HG02973 (cell line): ENCODE results near the gene ICAM5.
"Not testable (repeated sequence)": the region's sequence is repeated elsewhere in the genome, so short reads cannot be mapped to it uniquely, and the experiment has no call there.

ENCODE experiments used
- ATAC-seq: cut with Tn5 transposase; IDR thresholded peaks from one replicate; pipeline ENCODE4 v1.9.1; 2021; ENCODE audit warnings: moderate library complexity; ENCODE audit not compliant: unreplicated experiment

The ICAM5 gene

DNA sequence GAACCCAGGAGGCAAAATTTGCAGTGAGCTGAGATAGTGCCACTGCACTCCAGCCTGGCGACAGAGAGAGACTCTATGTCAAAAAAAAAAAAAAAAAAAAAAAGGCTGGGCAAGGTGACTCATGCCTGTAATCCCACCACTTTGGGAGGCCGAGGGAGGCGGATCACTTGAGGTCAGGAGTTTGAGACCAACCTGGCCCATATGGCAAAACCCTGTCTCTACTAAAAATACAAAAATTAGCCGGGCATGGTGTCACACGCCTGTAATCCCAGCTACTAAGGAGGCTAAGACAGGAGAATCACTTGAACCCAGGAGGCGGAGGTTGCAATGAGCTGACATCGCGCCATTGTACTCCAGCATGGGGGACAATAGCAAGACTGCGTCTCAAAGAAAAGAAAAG is 47.0 kb downstream of the ICAM5 start:
- not testable (repeated sequence) for ATAC-seq

DNA sequence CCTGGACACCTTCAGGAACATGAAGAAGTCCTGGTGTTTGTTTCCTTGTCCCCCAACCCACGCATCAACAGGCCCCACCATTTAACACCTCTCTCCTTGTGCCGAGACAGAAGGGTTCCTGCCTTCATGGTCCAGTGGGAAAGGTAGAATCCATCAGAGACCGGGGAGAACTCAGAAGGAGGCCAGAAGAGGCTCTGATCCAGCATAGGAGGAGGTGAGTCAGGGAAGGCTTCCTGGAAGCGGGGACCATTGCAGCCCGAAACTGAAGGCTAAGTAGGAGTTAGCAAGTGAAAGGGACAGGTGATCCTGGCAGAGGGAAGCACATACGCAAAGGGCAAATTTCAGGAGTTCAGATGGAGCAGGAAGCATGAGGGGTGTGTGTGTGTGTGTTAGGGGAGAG is 49.2 kb downstream of the ICAM5 start:
- ATAC-seq, result no peak

- no peak for ATAC-seq
Measured at GRCh38 chr19:10339380-10339960, 49.7 kb downstream of the ICAM5 start, which contains the start of gene ICAM3. Gene ICAM3, minus strand, starts transcription at chr19:10339624. Its CDS starts 10 bp downstream, at chr19:10339614.

DNA sequence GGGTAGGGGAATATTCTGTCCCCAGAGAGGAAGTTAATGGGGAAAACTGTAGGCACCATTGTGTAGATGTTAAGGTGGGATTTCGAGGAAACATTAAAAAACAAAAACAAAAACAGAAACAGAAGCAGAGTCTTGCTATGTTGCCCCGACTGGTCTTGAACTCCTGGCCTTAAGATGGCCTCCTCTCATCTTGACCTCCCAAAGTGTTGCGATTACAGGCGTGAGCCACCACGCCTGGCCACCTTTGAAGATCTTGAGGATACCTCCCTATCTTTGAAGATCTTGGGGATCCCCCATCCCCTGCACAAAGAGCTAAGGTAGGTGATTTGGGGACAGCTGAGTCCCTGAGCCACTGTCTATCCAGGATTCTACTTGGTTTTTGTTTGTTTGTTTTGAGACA is 50.2 kb downstream of the ICAM5 start:
- ATAC-seq, result no peak

- no peak for ATAC-seq
Measured at GRCh38 chr19:10343495-10343894, 53.7 kb downstream of the ICAM5 start.

- ATAC-seq, result no peak
Measured at GRCh38 chr19:10344780-10345179, 55.0 kb downstream of the ICAM5 start.
